HuH-7 (cell line): ENCODE data around the gene INA.
"Not testable (repeated sequence)": the region's sequence is repeated elsewhere in the genome, so short reads cannot be mapped to it uniquely, and the experiment has no call there.

ENCODE experiments used
- DNase-seq: peaks from one replicate; pipeline ENCODE4 v3.0.0; 2011; ENCODE audit warnings: low spot score

The INA gene

DNA sequence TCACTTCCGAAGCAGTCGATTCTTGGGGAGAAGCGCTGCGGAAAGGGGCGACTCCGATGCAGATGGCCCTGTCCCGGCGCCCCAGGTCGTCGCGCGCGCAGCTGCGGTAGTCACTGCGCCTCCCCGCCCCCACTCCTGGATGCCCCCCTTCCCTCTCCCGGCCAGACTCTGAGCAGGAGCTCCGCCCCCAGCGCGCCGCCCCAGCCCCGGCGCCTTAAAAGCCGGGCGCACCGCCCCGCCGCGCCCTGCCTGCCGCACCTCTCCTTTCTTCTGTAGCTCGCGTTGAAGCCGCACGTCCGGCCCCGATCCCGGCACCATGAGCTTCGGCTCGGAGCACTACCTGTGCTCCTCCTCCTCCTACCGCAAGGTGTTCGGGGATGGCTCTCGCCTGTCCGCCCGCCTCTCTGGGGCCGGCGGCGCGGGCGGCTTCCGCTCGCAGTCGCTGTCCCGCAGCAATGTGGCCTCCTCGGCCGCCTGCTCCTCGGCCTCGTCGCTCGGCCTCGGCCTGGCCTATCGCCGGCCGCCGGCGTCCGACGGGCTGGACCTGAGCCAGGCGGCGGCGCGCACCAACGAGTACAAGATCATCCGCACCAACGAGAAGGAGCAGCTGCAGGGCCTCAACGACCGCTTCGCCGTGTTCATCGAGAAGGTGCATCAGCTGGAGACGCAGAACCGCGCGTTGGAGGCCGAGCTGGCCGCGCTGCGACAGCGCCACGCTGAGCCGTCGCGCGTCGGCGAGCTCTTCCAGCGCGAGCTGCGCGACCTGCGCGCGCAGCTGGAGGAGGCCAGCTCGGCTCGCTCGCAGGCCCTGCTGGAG lies at the start of gene INA:
Gene INA (plus strand): TSS at position 243 of the 817 bp plus-strand sequence. CDS start 74 bp downstream, at position 317.
- no peak for DNase-seq

DNA sequence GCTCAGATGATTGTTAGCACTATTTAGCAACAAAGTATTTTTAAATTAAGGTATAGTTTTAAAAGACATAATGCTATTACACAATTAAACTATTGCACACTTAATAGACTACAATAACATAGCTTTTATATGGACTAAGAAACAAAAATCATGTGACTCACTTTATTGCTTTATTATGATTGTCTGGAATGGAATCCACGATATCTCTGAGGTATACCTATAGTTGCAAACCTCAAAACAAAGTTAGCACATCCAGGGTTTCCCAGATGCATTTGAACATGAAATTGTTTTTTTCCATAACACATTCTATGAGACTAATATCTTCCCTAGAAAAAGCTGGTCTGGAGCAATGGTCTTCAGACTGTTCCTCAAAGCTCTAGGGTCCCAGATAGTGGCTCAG lies 49.5 kb upstream of the INA start:
- no peak for DNase-seq

DNA sequence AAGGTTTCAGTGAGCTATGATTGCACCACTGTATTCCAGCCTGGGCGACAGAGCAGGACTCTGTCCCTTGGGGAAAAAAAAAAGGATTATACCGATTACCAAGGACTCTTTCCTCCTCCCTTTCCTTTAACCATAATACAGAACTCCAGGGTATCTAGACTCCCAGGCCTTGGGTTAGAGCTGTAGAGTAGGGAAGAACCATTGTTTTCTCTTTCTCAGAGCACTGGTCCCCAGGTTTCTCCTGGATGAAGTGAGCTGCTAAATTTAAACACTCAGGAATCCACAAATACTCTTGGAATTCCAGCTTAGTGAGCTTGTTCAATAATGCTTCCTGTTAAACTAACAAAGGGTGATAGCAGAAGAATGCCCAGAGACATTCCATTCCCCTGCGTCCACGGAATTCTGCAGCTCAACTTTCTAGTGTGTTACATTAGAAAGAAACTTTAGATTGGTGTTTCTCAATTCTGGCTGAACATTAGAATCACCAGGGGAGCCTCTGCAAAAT lies 45.8 kb upstream of the INA start:
- peak; percentile 33 for DNase-seq

DNA sequence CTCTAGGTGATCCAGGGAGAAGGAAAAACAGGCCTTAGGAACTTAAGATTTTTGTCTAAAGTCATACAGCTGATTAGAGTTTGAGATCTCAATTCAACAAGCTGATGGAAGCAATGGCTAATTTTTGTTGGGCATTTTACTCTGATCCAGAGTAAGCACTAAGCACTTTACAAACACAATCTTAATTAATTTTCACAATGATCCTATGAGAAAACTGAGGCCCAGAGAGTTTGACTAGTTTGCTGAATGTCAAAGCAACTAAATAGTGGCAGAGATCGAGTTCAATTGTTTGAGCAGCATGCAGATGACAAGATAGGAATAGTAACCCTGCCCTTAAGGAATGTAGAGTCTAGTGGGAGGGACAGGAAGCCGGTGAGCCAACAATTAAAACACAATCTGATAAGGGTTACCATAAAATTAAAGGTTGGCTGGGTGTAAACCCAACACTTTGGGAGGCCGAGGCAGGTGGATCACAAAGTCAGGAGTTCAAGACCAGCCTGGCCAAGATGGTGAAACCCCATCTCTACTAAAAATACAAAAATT lies 44.7 kb upstream of the INA start:
- DNase-seq: no peak

DNA sequence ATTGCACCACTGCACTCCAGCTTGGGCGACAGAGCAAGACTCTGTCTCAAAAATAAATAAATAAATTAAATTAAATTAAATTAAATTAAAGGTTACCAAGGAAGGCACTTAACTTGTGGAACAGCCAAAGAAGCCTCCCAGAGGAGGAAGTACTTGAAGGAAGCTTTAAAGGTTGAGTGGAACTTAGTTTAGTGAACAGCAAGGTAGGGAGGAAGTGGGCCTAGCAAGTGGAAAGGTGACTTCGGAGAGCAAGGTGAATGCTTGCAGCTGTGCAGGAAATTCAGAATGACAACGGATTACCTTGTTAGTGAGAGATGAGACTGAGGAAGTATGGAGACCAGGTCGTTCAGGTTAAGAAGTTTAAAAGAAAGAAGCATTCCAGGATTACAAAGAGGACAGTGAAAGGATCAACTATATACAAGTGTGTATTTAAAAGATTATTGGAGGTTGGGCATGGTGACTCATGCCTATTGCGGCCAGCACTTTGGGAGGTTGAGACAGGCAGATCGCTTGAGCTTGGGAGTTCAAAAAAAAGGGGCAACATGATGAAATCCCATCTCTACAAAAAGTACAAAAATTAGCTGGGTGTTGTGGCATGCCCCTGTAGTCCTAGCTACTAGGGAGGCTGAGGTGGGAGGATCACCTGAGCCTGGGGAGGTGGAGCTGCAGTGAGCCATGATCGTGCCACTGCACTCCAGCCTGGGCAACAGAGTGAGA lies 44.0 kb upstream of the INA start:
- DNase-seq: no peak

DNA sequence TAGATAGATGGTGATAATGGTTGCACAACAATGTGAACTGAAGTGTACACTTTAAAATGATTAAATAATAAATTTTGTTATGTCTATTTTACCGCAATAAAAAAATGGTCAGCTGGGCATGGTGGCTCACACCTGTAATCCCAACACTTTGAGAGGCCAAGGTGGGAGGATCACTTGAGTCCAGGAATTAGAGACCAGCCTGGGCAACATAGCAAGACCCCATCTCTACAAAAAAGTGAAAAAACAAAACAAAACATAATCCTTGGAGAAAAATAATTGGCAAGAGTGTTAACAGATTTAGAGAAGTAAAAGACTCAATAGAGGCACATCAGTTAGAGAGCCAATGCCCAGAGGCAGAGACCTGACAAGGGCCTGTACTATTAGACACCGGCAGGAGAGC lies 41.2 kb upstream of the INA start:
- DNase-seq: no peak

DNA sequence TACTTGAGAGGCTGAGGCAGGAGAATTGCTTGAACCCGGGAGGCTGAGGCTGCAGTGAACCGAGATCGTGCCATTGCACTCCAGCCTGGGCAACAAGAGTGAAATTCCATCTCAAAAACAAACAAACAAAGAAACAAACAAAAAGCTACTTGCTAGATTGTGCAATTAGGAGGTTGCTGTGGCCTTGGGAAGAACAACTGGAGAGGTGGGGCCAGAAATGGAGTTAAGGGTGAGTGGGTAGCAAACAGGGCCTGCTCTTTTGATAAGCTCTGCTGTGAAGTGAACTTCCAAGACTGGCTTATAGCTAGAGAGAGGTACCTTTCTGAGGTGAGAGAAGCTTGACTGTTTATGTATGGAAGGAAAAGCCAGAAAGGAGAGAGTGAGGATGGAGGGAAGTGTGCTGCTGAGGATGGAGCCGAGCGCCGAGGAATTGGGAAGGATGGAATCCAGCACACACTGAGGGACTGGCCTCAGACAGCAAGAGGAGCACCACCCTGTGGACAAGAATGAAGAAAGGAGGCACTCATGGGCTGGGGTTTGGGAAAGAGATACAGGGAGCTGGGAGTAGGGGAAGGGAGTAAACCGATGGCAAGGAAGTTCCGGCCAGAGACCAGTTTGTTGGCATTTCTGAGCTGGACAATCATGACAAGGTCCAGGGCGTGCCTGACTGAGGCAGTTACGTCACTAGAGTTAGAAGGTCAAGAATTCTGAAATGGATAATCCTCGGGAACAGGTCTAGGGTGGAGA lies 38.3 kb upstream of the INA start:
- DNase-seq: peak; percentile 50

DNA sequence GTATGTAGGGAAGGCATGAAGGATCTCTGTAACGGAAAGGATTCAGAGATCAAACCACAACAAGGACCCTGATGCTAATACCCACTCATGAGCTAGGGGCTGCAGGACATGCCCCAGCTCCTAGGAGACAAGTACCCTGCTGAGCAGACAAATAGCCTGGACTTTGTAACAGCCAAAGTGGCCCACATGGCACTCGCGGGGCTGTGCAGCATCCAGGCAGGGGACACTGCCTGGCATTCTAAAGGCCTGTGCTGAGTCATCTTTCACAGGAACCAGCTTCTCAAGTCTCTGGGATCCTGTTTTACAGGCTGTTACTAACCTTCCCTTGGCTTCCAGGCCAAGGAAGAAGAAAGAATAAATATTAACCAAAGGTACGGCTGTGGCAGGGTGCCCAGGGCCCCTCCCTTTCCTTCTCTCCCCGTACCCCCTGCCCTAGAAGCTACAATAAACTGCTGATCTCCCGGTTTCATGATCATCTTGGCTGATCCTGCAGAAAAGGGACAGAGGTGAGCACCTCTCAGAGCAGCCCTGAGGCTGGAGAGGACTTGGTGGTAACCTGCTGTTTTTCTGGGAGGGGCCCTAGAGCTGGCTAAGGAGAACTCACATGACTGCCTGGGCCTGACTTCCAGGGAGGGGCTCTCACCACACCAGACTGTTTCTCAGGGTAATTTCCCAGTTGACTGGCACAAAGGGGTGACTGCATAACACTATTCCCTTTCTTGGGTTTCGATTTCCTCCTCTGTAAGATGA lies 35.5 kb upstream of the INA start:
- DNase-seq: no peak

DNA sequence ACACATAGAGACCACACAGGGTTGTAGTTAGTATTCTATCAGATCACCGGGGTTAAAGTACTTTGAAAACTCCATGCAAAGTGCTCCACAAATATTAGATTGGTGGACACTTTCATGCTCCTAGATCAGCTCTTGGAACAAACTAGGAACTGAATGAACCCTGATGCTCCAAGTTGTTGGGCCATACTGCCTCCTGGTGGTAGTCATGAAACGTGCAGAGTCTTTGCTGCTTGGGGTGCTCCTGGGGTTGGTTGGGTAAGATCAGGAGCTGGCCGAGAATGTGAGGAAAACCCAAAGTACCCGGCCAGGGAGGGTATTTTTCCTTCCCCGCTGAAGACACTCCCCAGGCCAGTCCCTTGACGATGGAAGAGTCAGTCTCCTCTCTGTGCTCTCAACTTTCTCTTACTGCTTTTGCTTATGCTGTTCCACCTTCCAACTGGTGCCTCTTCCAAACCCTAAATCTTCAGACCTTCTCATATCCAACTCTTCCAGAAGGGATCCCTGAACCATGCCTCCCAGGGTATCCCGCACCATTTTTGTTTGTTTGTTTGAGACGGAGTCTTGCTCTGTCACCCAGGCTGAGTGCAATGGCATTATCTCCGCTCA lies 32.2 kb upstream of the INA start:
- DNase-seq: peak; percentile 88

DNA sequence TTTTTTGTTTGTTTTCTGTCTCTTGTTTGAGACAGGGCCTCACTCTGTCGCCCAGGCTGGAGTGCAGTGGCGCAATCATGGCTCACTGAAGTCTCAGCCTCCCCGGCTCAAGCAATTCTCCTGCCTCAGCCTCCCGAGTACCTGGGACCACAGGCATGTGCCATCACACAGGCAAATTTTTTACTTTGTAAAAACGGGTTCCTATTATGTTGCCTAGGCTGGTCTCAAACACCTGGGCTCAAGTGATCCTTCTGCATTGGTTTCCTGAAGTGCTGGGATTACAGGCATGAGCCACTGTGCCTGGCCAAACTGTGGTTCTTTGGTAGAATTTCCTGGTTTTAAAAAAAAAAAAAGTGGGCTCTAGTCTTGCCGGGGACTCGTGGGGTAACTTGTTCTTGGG lies 31.4 kb upstream of the INA start, which contains the start of gene RPEL1:
Gene RPEL1 (plus strand): TSS at position 301 of the 400 bp plus-strand sequence. CDS start 110 bp downstream, outside the sequence.
- DNase-seq: not testable (repeated sequence)

DNA sequence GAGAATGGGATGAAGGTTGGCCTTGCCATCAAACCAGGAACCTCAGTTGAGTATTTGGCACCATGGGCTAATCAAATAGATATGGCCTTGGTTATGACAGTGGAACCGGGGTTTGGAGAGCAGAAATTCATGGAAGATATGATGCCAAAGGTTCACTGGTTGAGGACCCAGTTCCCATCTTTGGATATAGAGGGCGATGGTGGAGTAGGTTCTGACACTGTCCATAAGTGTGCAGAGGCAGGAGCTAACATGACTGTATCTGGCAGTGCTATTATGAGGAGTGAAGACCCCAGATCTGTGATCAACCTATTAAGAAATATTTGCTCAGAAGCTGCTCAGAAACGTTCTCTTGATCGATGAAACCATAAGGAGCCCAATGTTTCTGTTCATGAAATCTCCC lies 30.6 kb upstream of the INA start:
- DNase-seq: no peak

DNA sequence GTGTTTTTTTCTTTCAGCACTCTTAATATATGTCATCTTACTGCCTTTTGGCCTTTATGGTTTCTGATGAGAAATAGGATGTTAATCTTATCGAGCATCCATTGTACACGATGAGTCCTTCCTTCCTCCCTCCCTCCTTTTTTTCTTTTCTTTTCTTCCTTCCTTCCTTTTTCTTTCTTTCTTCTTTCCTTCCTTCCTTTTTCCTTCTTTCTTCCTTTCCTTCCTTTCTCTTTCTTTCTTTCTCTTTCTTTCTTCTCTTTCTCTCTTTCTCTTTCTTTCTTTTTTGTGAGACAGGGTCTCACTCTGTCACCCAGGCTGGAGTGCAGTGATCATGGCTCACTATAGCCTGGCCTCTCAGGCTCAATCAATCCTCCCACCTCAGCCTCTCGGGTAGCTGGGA lies 22.8 kb upstream of the INA start:
- no peak for DNase-seq

DNA sequence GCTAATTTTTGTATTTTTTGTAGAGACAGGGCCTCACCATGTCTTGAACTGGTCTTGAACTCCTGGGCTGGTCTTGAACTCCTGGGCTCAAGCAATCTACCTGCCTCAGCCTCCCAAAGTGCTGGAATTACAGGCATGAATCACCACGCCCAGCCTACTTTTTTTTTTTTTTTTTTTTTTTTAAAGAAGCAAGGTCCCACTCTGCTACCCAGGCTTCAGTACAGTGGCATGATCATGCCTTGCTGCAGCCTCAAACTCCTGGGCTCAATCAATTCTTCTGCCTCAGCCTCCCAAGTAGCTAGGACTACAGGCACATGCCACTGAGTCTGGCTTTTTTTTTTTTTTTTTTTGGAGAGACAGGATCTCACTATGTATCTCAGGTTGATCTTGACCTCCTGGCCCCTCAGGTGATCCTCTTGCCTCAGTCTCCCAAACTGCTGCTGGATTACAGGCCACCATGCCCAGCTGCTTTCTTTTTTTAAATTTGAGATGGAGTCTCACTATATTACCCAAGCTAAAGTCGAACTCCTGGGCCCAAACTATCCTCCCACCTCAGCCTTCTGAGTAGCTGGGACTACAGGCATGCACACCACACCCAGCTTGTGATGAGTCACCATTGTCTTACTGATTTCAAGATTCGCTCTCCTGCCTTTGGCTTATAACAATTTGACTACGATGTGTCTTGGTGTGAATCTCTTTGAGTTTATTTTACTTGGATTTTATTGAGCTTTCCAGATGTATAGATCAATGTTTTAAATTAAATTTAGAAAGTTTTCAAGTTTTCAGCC lies 22.2 kb upstream of the INA start:
- no peak for DNase-seq

DNA sequence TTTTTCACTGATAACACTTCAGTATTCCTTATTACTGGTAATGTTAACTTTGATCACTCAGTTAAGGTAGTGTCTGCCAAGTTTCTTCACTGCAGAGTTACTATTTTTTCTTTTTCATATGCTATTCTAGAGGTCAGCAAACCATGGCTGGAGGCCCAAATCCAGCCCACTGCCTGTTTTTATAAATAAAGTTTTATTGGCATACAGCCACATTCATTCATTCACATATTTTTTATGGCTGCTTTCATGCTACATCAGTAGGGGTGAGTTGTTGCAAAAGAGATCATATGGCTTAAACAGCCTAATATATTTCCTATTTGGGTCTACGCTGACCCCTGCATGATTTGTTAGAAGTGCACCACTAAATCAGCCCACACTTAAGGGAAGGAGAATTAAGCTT lies 20.3 kb upstream of the INA start:
- no peak for DNase-seq

DNA sequence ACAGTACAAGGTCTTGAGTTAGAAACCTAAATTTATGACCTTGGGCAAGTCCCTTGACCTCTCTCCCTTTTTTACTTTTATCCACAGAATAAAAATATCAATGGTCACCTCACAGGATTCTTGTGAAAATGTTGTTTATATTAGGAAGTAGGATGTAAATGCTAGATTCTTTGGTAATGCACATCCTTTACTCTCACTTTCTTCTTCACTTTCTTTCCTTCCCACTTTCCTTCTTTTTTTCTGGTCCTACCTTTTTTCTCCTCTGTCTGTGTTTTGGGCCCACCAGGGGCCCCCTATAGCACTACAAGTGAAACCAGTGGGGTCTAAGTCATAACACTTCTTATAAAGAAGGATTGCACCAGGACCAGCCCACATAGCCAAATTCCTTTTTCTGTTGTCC lies 19.1 kb upstream of the INA start:
- DNase-seq: no peak

DNA sequence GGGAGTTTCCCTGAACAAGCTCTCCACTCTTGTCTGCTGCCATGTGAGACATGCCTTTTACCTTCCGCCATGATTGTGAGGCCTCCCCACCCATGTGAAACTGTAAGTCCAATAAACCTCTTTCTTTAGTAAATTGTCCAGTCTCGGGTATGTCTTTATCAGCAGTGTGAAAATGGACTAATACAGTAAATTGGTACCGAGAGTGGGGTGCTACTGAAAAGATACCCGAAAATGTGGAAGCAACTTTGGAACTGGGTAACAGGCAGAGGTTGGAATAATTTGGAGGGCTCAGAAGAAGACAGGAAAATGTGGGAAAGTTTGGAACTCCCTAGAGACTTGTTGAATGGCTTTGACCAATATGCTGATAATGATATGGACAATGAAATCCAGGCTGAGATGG lies 18.0 kb upstream of the INA start:
- DNase-seq: not testable (repeated sequence)

DNA sequence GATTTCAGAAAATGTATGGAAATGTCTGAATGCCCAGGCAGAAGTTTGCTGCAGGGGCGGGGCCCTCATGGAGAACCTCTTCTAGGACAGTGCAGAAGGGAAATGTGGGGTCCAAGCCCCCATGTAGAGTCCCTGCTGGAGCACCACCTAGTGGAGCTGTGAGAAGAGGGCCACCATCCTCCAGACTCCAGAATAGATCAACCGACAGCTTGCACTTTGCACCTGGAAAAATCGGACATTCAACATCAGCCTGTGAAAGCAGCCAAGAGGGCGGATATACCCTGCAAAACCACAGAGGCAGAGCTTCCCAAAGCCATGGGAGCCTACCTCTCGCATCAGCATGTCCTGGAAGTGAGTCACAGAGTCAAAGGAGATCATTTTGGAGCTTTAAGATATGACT lies 16.9 kb upstream of the INA start:
- no peak for DNase-seq

DNA sequence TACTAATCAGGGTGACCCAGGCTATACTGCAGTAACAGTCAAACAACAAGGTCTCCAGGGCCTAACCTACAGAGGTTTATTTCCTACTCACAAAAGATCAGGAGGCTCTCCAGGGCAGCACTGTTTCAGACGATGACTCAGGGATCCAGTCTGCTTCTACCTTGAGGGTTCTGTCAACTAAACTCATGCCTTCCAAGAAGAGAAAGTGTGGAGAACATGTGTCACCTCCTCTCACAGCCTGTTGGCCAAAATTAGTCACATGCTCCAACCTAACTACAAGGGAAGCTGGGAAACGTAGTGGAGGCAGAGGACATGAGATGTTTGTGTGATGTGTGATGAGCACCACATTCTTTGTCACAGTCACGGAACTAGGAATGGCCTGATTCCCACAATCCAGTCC lies 14.7 kb upstream of the INA start:
- no peak for DNase-seq

DNA sequence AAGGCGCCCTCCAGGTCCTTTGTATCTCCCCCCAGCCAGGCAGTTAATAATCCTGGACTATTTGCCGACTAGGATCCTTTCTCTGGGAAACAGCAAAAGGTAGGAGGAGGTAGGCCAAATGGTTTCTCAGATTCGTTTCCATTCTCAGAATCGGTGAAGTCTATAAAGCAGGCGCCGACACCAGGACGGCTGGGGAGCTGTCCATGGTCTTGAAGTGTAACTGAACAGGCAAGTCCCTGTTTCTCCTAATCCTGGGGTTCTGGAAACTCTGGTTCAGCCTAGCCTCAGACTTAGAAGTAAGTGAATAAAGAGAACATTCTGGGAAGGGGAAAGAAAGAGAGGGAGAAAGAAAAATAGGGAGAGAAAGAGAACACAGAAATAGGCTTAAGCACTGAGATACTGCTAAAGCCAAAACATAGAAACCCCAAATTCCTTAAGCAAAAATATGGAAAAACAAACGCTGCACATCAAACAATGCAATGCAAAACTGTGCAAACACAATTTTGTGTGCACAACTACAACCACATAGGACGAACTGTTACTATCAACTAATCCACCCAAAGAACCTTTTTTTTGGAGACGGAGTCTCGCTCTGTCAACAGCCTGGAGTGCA lies 11.1 kb upstream of the INA start:
- DNase-seq: peak; percentile 61

DNA sequence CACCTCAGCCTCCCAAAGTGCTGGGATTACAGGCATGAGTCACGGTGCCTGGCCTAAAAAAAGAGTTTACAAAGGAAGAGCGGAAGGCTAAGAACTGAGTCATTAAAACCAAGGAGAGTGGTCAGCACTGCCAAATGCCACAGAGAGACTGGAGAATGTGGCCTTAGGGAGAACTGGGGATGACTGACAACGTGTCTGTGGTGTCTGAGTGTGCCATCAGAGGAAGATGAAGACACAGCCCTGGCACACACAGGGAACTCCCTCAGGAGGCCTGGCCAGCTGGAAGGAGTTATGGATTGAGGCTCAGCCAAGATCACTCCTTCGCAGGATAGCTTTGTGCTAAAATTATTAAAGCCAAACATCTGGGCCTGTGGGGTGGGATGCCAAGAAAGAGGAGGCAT lies 3.9 kb upstream of the INA start:
- DNase-seq: no peak
